Measurements from ENCODE around the gene SETBP1. TPM values are rescaled to one million over a fixed set of nuclear protein-coding genes. Genes with fewer than 3 reads are reported as not detected.

SETBP1 gene
- total and polyA plus RNA-seq, 2 donors from 2014 or later: 2.7 to 71.7 TPM

- H3K4me3 ChIP-seq (ENCODE audit: low read length in 3 of 3): no peak overlapping the region
- no peak for FAIRE-seq
- no peak for DNase-seq
- no peak overlapping the region for H3K27ac ChIP-seq (ENCODE audit: low read depth in 2 of 2, low read length in 2 of 2)
- peaks cover 8 to 28% (median 28%) of the 10 kb centered on the region in 3 donors for H3K4me1 ChIP-seq (ENCODE audit: control insufficient read depth in 2 of 3, insufficient read depth in 2 of 3, low read depth in 1 of 3, low read length in 3 of 3)
- H3K27me3 ChIP-seq (ENCODE audit: control insufficient read depth, insufficient read depth, low read length): no peaks in the 10 kb centered on the region
- H3K36me3 ChIP-seq (ENCODE audit: control insufficient read depth in 2 of 3, insufficient read depth in 3 of 3, low read length in 3 of 3): peaks cover 0 to 4% (median 4%) of the 10 kb centered on the region in 3 donors
- H3K9ac ChIP-seq (ENCODE audit: low read length in 3 of 3): no peak overlapping the region
- no peak for TF ChIP-seq CTCF (IDR thresholded peaks at IDR 0.05; ENCODE audit: borderline replicate concordance, extremely low read depth, insufficient read depth)
- no peaks in the 10 kb centered on the region for H3K9me3 ChIP-seq (ENCODE audit: control insufficient read depth in 2 of 3, insufficient read depth in 1 of 3, low read length in 3 of 3)
- intact Hi-C loops (cut with DNase I): no loop called here
These were observed 21.9 kb downstream of the SETBP1 start for GRCh38 chr18:44702594-44702993.

DNA sequence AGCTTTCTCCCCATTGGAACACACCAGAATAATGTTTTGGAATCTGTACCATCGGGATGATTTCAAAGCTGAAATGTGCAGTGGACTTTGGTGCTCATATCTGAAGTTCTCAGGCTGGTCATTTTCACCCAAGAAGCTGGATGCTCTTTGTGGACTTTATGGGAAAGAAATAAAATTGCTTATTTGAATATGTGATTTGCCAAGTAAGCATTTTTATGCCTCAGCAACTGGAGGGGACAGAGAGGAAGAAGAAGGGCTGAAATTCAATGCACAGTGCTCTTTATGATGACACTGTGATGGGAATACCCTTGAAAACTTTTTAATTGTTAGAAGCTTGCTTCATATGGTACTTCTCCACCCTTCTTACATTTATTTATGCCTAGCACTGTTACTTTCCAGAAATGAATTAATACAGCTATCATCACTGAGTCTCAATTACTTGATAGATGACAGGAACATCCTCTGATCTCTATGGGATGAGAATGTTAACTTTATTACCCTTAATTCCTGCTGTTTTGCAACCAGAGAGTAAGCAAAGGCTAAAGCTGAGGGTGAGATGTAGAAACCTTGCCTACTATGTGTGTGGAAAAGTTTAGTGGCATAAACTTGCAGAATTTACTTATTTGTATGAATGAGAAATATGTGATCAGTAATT, 23.6 kb downstream of the SETBP1 start:
- H3K9me3 ChIP-seq (ENCODE audit: control insufficient read depth in 2 of 3, insufficient read depth in 1 of 3, low read length in 3 of 3): no peaks in the 10 kb centered on the region
- FAIRE-seq: no peak
- DNase-seq: no peak
- H3K36me3 ChIP-seq (ENCODE audit: control insufficient read depth in 2 of 3, insufficient read depth in 3 of 3, low read length in 3 of 3): peaks cover 0 to 4% (median 4%) of the 10 kb centered on the region in 3 donors
- no peak overlapping the region for H3K4me3 ChIP-seq (ENCODE audit: low read length in 3 of 3)
- H3K4me1 ChIP-seq (ENCODE audit: control insufficient read depth in 2 of 3, insufficient read depth in 2 of 3, low read depth in 1 of 3, low read length in 3 of 3): peaks cover 8 to 31% (median 30%) of the 10 kb centered on the region in 3 donors
- intact Hi-C loops (cut with DNase I): no loop called here
- no peak for TF ChIP-seq CTCF (IDR thresholded peaks at IDR 0.05; ENCODE audit: borderline replicate concordance, extremely low read depth, insufficient read depth)
- H3K9ac ChIP-seq (ENCODE audit: low read length in 3 of 3): no peak overlapping the region
- peak overlapping the region in 1 of 2 donors; percentile 66 for H3K27ac ChIP-seq (ENCODE audit: low read depth in 2 of 2, low read length in 2 of 2)
- no peaks in the 10 kb centered on the region for H3K27me3 ChIP-seq (ENCODE audit: control insufficient read depth, insufficient read depth, low read length)

GRCh38 chr18:44705075-44705675, 24.5 kb downstream of the SETBP1 start:
- Histone ChIP-seq H3K9ac (ENCODE audit: low read length in 3 of 3) (no peak overlapping the region), H3K36me3 (ENCODE audit: control insufficient read depth in 2 of 3, insufficient read depth in 3 of 3, low read length in 3 of 3) (peaks cover 0 to 4% (median 4%) of the 10 kb centered on the region in 3 donors), H3K4me1 (ENCODE audit: control insufficient read depth in 2 of 3, insufficient read depth in 2 of 3, low read depth in 1 of 3, low read length in 3 of 3) (peaks cover 2 to 38% (median 26%) of the 10 kb centered on the region in 3 donors), H3K27me3 (ENCODE audit: control insufficient read depth, insufficient read depth, low read length) (no peaks in the 10 kb centered on the region), H3K27ac (ENCODE audit: low read depth in 2 of 2, low read length in 2 of 2) (peak overlapping the region in 1 of 2 donors; percentile 66), H3K4me3 (ENCODE audit: low read length in 3 of 3) (no peak overlapping the region), H3K9me3 (ENCODE audit: control insufficient read depth in 2 of 3, insufficient read depth in 1 of 3, low read length in 3 of 3) (no peaks in the 10 kb centered on the region)
- intact Hi-C loops (cut with DNase I): no loop called here
- FAIRE-seq: peak; percentile 71
- TF ChIP-seq CTCF (IDR thresholded peaks at IDR 0.05; ENCODE audit: borderline replicate concordance, extremely low read depth, insufficient read depth): no peak
- DNase-seq: no peak

All from kidney (tissue), 14 donors.